Ascending aorta (tissue), 2 donors: ENCODE results near the gene PSKH1. TPM values are rescaled to one million over a fixed set of nuclear protein-coding genes. Genes with fewer than 3 reads are reported as not detected.

Source experiments
- DNase-seq, 2 donors: peaks; one replicate each; pipeline ENCODE4 v3.0.0-alpha.2; 2019; ENCODE audit warnings: low spot score in 2 of 2
- H3K27ac ChIP-seq, 2 donors: fragments of 200-600 bp; sonication (generic); one replicate each; pipeline ENCODE4 v1.5.1; 2016 to 2017; ENCODE audit warnings: mild to moderate bottlenecking in 1 of 2
- H3K27me3 ChIP-seq: fragments of 200-600 bp; sonication (generic); one replicate; pipeline ENCODE4 v1.5.1; 2017
- H3K36me3 ChIP-seq, 2 donors: fragments of 200-600 bp; sonication (generic); one replicate each; pipeline ENCODE4 v1.5.1; 2016
- H3K4me1 ChIP-seq, 2 donors: fragments of 200-600 bp; sonication (generic); one replicate each; pipeline ENCODE4 v1.5.1; 2016 to 2017; ENCODE audit warnings: mild to moderate bottlenecking in 1 of 2
- H3K4me3 ChIP-seq, 2 donors: fragments of 200-600 bp; sonication (generic); one replicate each; pipeline ENCODE4 v1.5.1; 2016 to 2017; ENCODE audit warnings: mild to moderate bottlenecking in 1 of 2
- H3K9me3 ChIP-seq, 2 donors: fragments of 200-600 bp; sonication (generic); one replicate each; pipeline ENCODE4 v1.5.1; 2016
- intact Hi-C: fragments of 100-400 bp; cut with DNase I; formaldehyde crosslinking; loops from one replicate; pipeline ENCODE4 v1.15.1; 2023
- total RNA-seq: library from RNA; depleted of rRNA; stranded (reverse); fragments of >200 nt; gene quantifications from one replicate; pipeline ENCODE4 v1.1.0, GENCODE V29; 2016
- TF ChIP-seq, protein P1 (sequence below), 3 experiments: fragments of 200-600 bp in 2 of 3; fragments of 450-650 bp in 1 of 3; sonication (generic) in 2 of 3; IDR thresholded peaks; one replicate each; pipeline ENCODE4 v1.5.1; 2016 to 2019; ENCODE audit warnings: antibody characterized with exemption in 3 of 3, mild to moderate bottlenecking in 1 of 3, moderate library complexity in 1 of 3

The PSKH1 gene
- total RNA-seq, 1 donor from 2014 or later: 41.0 TPM

DNA sequence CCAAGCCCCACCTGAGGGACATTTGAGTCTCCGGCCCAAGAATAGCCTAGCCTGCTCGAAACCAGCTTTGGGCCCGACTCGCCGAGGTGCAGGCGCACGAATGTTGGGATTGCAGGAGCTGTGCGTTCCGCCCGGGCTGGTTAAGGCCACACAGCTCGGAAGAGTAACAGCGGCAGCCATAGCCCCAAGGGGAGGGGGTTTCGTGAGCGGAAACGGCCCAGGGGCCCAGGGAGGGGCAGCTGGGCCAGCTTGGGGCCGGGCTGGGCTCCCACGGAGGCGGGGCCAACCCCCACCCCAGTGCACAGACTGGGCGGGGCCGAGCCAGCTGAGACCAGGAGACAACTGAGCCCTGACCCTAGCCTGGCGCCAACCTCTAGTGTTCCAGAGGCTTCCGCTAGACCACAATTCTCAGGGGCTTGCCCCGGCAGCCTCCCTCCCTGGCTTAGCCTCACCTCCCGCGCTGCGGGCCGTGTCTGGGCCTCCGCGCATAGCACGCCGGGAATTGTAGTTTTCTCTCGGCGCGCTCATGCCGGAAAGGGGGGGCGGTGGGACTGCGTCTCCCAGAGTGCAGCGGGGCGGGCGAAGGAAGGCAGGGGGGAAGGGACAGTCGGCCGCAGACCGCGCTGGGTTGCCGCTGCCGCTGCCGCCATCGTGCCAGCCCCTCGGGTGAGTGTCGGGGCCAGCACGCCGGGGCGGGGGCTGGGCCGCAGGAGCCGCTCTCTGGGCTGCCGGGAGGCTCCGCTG, 46.6 kb upstream of the PSKH1 start, which contains the start of gene NUTF2:
TSS of gene NUTF2 (plus strand) at position 614 of the 744 bp plus-strand sequence. CDS start 18,198 bp downstream, outside the sequence.
- Histone ChIP-seq H3K4me3 (peak within 1 kb of the TSS; percentile 96 to 97), H3K27me3 (no peaks in the 10 kb centered on the region), H3K9me3 (no peaks in the 10 kb centered on the region), H3K4me1 (peaks cover 42% of the 10 kb centered on the region in 2 donors), H3K36me3 (no peaks in the 10 kb centered on the region), H3K27ac (peak within 1 kb of the TSS; percentile 92 to 98)
- TF ChIP-seq, protein P1, sequence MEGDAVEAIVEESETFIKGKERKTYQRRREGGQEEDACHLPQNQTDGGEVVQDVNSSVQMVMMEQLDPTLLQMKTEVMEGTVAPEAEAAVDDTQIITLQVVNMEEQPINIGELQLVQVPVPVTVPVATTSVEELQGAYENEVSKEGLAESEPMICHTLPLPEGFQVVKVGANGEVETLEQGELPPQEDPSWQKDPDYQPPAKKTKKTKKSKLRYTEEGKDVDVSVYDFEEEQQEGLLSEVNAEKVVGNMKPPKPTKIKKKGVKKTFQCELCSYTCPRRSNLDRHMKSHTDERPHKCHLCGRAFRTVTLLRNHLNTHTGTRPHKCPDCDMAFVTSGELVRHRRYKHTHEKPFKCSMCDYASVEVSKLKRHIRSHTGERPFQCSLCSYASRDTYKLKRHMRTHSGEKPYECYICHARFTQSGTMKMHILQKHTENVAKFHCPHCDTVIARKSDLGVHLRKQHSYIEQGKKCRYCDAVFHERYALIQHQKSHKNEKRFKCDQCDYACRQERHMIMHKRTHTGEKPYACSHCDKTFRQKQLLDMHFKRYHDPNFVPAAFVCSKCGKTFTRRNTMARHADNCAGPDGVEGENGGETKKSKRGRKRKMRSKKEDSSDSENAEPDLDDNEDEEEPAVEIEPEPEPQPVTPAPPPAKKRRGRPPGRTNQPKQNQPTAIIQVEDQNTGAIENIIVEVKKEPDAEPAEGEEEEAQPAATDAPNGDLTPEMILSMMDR (IDR thresholded peaks at IDR 0.05): no peak
- intact Hi-C loops: loop anchor here (1.0 to 10.0 kb wide), 6 partner anchors 16 to 1488 kb away; partner anchors contain the start of genes COG8, EDC4, FHOD1 and NIP7
- peak; percentile 79 to 97 for DNase-seq

DNA sequence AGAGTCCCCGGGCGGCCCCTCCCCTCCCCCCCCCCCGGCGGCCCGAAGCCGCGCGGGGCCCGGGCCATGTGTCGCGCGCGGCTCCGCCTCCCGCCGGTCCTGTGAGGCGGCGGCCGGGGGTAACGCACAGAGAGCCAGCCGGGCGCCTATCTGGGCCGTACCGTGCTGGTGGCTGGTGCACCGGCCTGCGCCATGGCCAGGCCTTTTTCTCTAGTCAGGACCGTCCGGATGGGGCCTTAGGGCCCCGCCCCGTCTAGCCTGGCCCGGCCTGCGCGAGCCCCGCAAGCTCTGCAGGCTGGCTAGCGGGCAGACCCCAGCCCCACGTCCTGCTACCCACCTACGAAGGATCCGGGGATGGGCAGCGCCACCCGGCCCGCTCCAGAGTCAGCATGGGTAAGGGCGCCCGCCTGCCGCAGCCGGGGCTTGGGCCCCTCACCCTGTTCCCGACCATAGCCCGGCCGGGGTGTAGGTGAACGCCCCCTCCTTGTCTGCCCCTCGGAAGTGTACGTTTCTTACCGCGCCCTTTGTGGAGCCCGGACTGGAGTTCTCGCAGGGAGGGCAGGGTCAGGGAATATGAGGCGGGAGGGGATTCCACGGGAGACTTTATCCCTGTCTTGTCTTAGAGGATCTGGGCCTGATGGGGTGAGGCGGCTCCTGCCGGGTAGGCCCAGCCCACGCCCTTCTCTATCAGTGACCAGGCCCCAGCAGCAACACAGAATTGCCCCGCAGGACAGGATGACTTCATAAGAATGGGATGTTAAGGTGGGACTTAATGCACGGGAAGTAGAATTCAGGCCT, 45.8 kb upstream of the PSKH1 start, which contains the start of gene CENPT:
TSS of gene CENPT (minus strand) at position 630 of the 798 bp plus-strand sequence. CDS start 13,834 bp downstream, outside the sequence.
- intact Hi-C loops: loop anchor here (1.0 to 10.0 kb wide), 6 partner anchors 16 to 1488 kb away; partner anchors contain the start of genes COG8, EDC4, FHOD1 and NIP7
- H3K27ac ChIP-seq: peak within 1 kb of the TSS; percentile 92 to 98
- TF ChIP-seq, protein P1 (IDR thresholded peaks at IDR 0.05): peak in 1 of 3 experiments; percentile 15
- H3K27me3 ChIP-seq: no peaks in the 10 kb centered on the region
- H3K9me3 ChIP-seq: no peaks in the 10 kb centered on the region
- DNase-seq: peak in 1 of 2 donors; percentile 84
- peaks cover 41 to 42% of the 10 kb centered on the region in 2 donors for H3K4me1 ChIP-seq
- no peaks in the 10 kb centered on the region for H3K36me3 ChIP-seq
- peak within 1 kb of the TSS; percentile 96 to 97 for H3K4me3 ChIP-seq

DNA sequence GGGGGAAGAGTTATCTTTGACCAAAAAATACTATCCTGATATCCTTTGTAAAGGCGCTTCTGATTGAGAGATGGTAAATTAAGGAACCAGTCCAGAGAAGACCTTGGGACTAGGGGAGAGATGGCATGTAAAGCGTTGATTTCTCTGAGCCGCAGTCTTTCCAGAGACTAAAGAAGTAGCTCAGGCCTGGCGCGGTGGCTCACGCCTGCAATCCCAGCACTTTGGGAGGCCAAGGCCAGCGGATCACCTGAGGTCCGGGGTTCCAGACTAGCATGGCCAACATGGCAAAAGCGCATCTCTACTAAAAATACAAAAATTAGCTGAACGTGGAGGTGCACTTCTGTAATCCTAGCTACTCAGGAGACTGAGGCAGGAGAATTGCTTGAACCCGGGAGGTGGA, 44.9 kb upstream of the PSKH1 start:
- Histone ChIP-seq H3K36me3 (no peaks in the 10 kb centered on the region), H3K27me3 (no peaks in the 10 kb centered on the region), H3K9me3 (no peaks in the 10 kb centered on the region), H3K4me3 (peak overlapping the region; percentile 96 to 97), H3K27ac (peak overlapping the region; percentile 92 to 98), H3K4me1 (peaks cover 39 to 41% of the 10 kb centered on the region in 2 donors)
- no peak for DNase-seq
- intact Hi-C loops: loop anchor here (10.0 kb wide), 2 partner anchors 603 to 1487 kb away; partner anchors contain the start of genes COG8, FHOD1, NIP7 and PDF
- TF ChIP-seq, protein P1 (IDR thresholded peaks at IDR 0.05): no peak

DNA sequence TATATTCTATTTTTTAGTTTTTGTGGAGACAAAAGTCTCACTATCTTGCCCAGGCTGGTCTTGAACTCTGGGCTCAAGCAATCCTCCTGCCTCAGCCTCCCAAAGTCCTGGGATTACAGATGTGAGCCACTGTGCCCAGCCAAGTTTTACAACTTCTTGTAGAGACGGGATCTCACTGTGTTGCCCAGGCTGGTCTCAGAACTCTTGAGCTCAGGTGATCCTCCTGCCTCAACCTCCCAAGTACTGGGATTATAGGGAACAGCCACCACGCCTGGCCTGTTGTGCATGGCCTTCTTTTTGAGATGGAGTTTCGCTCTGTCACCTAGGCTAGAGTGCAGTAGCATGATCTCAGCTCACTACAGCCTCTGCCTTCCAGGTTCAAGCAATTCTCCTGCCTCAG, 39.4 kb upstream of the PSKH1 start:
- no peaks in the 10 kb centered on the region for H3K9me3 ChIP-seq
- peaks cover 8 to 23% of the 10 kb centered on the region in 2 donors for H3K4me1 ChIP-seq
- no peak overlapping the region for H3K4me3 ChIP-seq
- TF ChIP-seq, protein P1 (IDR thresholded peaks at IDR 0.05): no peak
- H3K36me3 ChIP-seq: no peaks in the 10 kb centered on the region
- intact Hi-C loops: no loop called here
- H3K27me3 ChIP-seq: no peaks in the 10 kb centered on the region
- no peak for DNase-seq
- no peak overlapping the region for H3K27ac ChIP-seq

DNA sequence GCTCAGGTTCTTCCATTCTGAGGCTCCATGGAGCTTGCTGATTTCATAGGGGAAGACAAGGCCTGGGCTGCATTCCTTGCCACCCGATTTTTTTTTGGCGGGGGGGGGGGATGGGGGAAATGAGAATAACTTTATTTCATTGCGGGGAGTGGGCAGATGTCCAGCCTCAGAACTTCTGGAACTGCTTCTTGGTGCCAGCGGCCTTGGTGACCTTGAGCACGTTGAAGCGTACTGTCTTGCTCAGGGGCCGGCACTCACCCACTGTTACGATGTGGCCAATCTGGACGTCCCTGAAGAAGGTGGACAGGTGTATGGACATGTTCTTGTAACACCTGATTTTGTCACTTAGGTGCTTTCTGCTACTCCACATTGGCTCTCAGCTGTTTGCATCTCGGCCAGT, 37.3 kb upstream of the PSKH1 start:
- peak overlapping the region; percentile 20 to 47 for H3K27ac ChIP-seq
- no peak for DNase-seq
- H3K4me1 ChIP-seq: peaks cover 8 to 21% of the 10 kb centered on the region in 2 donors
- H3K27me3 ChIP-seq: no peaks in the 10 kb centered on the region
- TF ChIP-seq, protein P1 (IDR thresholded peaks at IDR 0.05): no peak
- peaks cover 0 to 2% of the 10 kb centered on the region in 2 donors for H3K36me3 ChIP-seq
- intact Hi-C loops: no loop called here
- no peaks in the 10 kb centered on the region for H3K9me3 ChIP-seq
- H3K4me3 ChIP-seq: no peak overlapping the region
